Activated naive CD8-positive, alpha-beta T cell treated with anti-CD3 and anti-CD28 coated beads, Interleukin-2, amount 50 U/mL, for 16 hours (primary cell): ENCODE results near the gene SLC29A4.
"Not testable (repeated sequence)": the region's sequence is repeated elsewhere in the genome, so short reads cannot be mapped to it uniquely, and the experiment has no call there.

Experiments used
- DNase-seq: peaks from one replicate; pipeline ENCODE4 v3.0.0-alpha.2; 2020; ENCODE audit warnings: low read depth, low spot score

The SLC29A4 gene

GRCh38 chr7:5323800-5324781 is 41.3 kb downstream of the SLC29A4 start:
- DNase-seq = not testable (repeated sequence)

- no peak for DNase-seq
These were observed 42.2 kb downstream of the SLC29A4 start for GRCh38 chr7:5324961-5325360.

GRCh38 chr7:5330288-5330687 is 47.5 kb downstream of the SLC29A4 start:
- no peak for DNase-seq

- DNase-seq = no peak
These were observed 49.8 kb downstream of the SLC29A4 start for GRCh38 chr7:5332579-5332978.

GRCh38 chr7:5333121-5334045 is 50.6 kb downstream of the SLC29A4 start:
- no peak for DNase-seq

GRCh38 chr7:5334671-5335070 is 51.9 kb downstream of the SLC29A4 start:
- no peak for DNase-seq

GRCh38 chr7:5337047-5337446 is 54.3 kb downstream of the SLC29A4 start:
- no peak for DNase-seq

GRCh38 chr7:5339955-5340354 is 57.2 kb downstream of the SLC29A4 start:
- no peak for DNase-seq

- DNase-seq = no peak
These were observed 59.9 kb downstream of the SLC29A4 start for GRCh38 chr7:5342631-5343030.

- no peak for DNase-seq
These were observed 61.1 kb downstream of the SLC29A4 start for GRCh38 chr7:5343884-5344283.

- no peak for DNase-seq
These were observed 61.6 kb downstream of the SLC29A4 start for GRCh38 chr7:5344342-5344741.

GRCh38 chr7:5345171-5345570 is 62.4 kb downstream of the SLC29A4 start:
- no peak for DNase-seq

- no peak for DNase-seq
These were observed 62.9 kb downstream of the SLC29A4 start for GRCh38 chr7:5345671-5346070.

- DNase-seq = no peak
These were observed 65.6 kb downstream of the SLC29A4 start for GRCh38 chr7:5348134-5349004.

- DNase-seq = no peak
These were observed 66.2 kb downstream of the SLC29A4 start for GRCh38 chr7:5349005-5349380.

GRCh38 chr7:5349437-5350173 is 66.9 kb downstream of the SLC29A4 start:
- DNase-seq = no peak

- DNase-seq = no peak
These were observed 67.4 kb downstream of the SLC29A4 start for GRCh38 chr7:5350174-5350463.

- no peak for DNase-seq
These were observed 68.0 kb downstream of the SLC29A4 start for GRCh38 chr7:5350600-5351385.

GRCh38 chr7:5351507-5352265 is 68.9 kb downstream of the SLC29A4 start:
- DNase-seq = no peak
